Left renal pelvis (tissue), 4 donors: ENCODE results near the gene SLC25A36. TPM values are rescaled to one million over a fixed set of nuclear protein-coding genes. Genes with fewer than 3 reads are reported as not detected.
"Not testable (repeated sequence)": the region's sequence is repeated elsewhere in the genome, so short reads cannot be mapped to it uniquely, and the experiment has no call there.

Experiments used
- DNase-seq, 4 donors: peaks; one replicate each; pipeline ENCODE4 v3.0.0-alpha.2; 2013; ENCODE audit warnings: low read depth in 4 of 4, low spot score in 3 of 4
- polyA plus RNA-seq, 4 donors: library from polyadenylated mRNA; unstranded; fragments of 120-200 nt; gene quantifications; one replicate each; pipeline ENCODE4 v1.2.1, GENCODE V29; 2013; ENCODE audit not compliant: insufficient read length in 4 of 4

SLC25A36 gene
- polyA plus RNA-seq, 4 donors, result 138 to 225 (median 167) TPM

GRCh38 chr3:140929446-140929845 lies 12.2 kb upstream of the SLC25A36 start:
- no peak for DNase-seq

- no peak for DNase-seq
These were observed 10.6 kb upstream of the SLC25A36 start for GRCh38 chr3:140931016-140931454.

GRCh38 chr3:140931801-140932200 lies 9.8 kb upstream of the SLC25A36 start:
- DNase-seq, result no peak

GRCh38 chr3:140933109-140933508 lies 8.5 kb upstream of the SLC25A36 start:
- no peak for DNase-seq

GRCh38 chr3:140933552-140933951 lies 8.1 kb upstream of the SLC25A36 start:
- no peak for DNase-seq

- not testable (repeated sequence) for DNase-seq
These were observed 2.3 kb upstream of the SLC25A36 start for GRCh38 chr3:140939305-140939704.

GRCh38 chr3:140941090-140941433 lies 574 bp upstream of the SLC25A36 start:
- DNase-seq, result no peak

- DNase-seq, result peak; percentile 52 to 57 (median 54)
These were observed 827 bp downstream of the SLC25A36 start for GRCh38 chr3:140942221-140943104.

- no peak for DNase-seq
These were observed 2.3 kb downstream of the SLC25A36 start for GRCh38 chr3:140943781-140944552.

- no peak for DNase-seq
These were observed 7.0 kb downstream of the SLC25A36 start for GRCh38 chr3:140948460-140949249.

GRCh38 chr3:140950144-140950543 lies 8.5 kb downstream of the SLC25A36 start:
- no peak for DNase-seq

GRCh38 chr3:140950863-140951262 lies 9.2 kb downstream of the SLC25A36 start:
- DNase-seq, result no peak

GRCh38 chr3:140951750-140952149 lies 10.1 kb downstream of the SLC25A36 start:
- DNase-seq, result not testable (repeated sequence)

- DNase-seq, result no peak
These were observed 11.7 kb downstream of the SLC25A36 start for GRCh38 chr3:140953028-140953960.

- no peak for DNase-seq
These were observed 12.9 kb downstream of the SLC25A36 start for GRCh38 chr3:140954576-140954975.

GRCh38 chr3:140955645-140956044 lies 14.0 kb downstream of the SLC25A36 start:
- DNase-seq, result no peak

GRCh38 chr3:140956058-140956835 lies 14.6 kb downstream of the SLC25A36 start:
- no peak for DNase-seq

GRCh38 chr3:140972833-140973232 lies 31.2 kb downstream of the SLC25A36 start:
- no peak for DNase-seq

GRCh38 chr3:140974900-140975299 lies 33.3 kb downstream of the SLC25A36 start:
- no peak for DNase-seq
